Measurements from ENCODE around the gene PON3.

Gene PON3

DNA sequence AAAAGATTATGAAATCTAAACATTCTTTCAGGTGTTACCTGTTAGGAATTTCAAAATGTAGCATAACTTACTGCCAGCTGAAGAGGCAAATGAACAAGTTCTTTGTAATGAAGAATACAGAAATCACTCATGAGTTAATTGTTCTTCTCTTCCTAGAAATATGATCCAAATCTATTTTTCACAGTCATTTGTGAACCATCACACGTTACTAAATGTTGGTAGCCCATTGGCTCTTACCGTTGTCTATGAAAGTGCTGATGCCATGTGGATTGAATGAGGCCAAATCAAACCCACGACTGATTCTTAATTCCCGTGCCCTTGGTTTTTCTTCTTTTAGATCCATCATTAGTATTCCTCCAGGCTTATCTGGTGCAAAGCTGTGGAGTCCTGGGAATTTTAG is 15.9 kb upstream of the PON3 start:
- TF ChIP-seq, protein P1, sequence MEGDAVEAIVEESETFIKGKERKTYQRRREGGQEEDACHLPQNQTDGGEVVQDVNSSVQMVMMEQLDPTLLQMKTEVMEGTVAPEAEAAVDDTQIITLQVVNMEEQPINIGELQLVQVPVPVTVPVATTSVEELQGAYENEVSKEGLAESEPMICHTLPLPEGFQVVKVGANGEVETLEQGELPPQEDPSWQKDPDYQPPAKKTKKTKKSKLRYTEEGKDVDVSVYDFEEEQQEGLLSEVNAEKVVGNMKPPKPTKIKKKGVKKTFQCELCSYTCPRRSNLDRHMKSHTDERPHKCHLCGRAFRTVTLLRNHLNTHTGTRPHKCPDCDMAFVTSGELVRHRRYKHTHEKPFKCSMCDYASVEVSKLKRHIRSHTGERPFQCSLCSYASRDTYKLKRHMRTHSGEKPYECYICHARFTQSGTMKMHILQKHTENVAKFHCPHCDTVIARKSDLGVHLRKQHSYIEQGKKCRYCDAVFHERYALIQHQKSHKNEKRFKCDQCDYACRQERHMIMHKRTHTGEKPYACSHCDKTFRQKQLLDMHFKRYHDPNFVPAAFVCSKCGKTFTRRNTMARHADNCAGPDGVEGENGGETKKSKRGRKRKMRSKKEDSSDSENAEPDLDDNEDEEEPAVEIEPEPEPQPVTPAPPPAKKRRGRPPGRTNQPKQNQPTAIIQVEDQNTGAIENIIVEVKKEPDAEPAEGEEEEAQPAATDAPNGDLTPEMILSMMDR (IDR thresholded peaks at IDR 0.05; ENCODE audit: borderline replicate concordance, control extremely low read depth, extremely low read depth, insufficient read depth, missing control alignments): no peak
- no peak for DNase-seq (ENCODE audit: low spot score)
- in situ Hi-C loops (cut with MboI; ENCODE audit: low sequenced_read_pairs, unreplicated experiment): no loop called here

GRCh38 chr7:95411666-95412065 is 15.5 kb upstream of the PON3 start:
- TF ChIP-seq, protein P1 (IDR thresholded peaks at IDR 0.05; ENCODE audit: borderline replicate concordance, control extremely low read depth, extremely low read depth, insufficient read depth, missing control alignments): no peak
- no peak for DNase-seq (ENCODE audit: low spot score)
- in situ Hi-C loops (cut with MboI; ENCODE audit: low sequenced_read_pairs, unreplicated experiment): no loop called here

- TF ChIP-seq, protein P1 (IDR thresholded peaks at IDR 0.05; ENCODE audit: borderline replicate concordance, control extremely low read depth, extremely low read depth, insufficient read depth, missing control alignments): no peak
- no peak for DNase-seq (ENCODE audit: low spot score)
Observed at GRCh38 chr7:95411036-95411435, 14.9 kb upstream of the PON3 start.

DNA sequence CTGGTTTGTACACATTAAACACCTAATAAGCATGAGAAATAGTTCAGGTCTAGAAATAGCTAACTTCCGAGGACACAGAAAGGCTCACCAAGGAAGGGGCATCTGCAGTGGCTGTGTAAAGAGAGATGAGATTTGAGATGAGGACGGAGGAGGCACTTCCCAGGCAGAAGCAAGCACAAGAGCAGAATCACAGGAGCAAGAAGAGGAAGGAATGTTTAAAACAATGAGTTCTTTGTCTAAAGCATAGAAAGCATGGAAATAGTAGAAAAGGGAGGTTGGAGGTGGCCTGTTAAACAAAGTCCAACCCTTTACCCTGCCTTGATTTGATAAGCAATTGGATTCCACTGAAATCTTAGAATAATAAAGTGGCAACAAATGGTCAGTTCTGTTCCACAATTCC is 11.6 kb upstream of the PON3 start:
- in situ Hi-C loops (cut with MboI; ENCODE audit: low sequenced_read_pairs, unreplicated experiment): no loop called here
- no peak for DNase-seq (ENCODE audit: low spot score)
- TF ChIP-seq, protein P1 (IDR thresholded peaks at IDR 0.05; ENCODE audit: borderline replicate concordance, control extremely low read depth, extremely low read depth, insufficient read depth, missing control alignments): no peak

More at GRCh38 chr7:95411036-95411435, 14.9 kb upstream of the PON3 start:
- in situ Hi-C loops (cut with MboI; ENCODE audit: low sequenced_read_pairs, unreplicated experiment): no loop called here

GRCh38 chr7:95405800-95406199 is 9.6 kb upstream of the PON3 start:
- TF ChIP-seq, protein P1 (IDR thresholded peaks at IDR 0.05; ENCODE audit: borderline replicate concordance, control extremely low read depth, extremely low read depth, insufficient read depth, missing control alignments): no peak
- DNase-seq (ENCODE audit: low spot score): no peak
- in situ Hi-C loops (cut with MboI; ENCODE audit: low sequenced_read_pairs, unreplicated experiment): no loop called here

- in situ Hi-C loops (cut with MboI; ENCODE audit: low sequenced_read_pairs, unreplicated experiment): no loop called here
- TF ChIP-seq, protein P1 (IDR thresholded peaks at IDR 0.05; ENCODE audit: borderline replicate concordance, control extremely low read depth, extremely low read depth, insufficient read depth, missing control alignments): no peak
- no peak for DNase-seq (ENCODE audit: low spot score)
Observed at GRCh38 chr7:95405208-95405607, 9.0 kb upstream of the PON3 start.

All from GM13976 (cell line).